Left lung (tissue), 10 donors: Measurements from ENCODE around the gene CARHSP1. TPM values are rescaled to one million over a fixed set of nuclear protein-coding genes. Genes with fewer than 3 reads are reported as not detected.

Experiments
- ATAC-seq: fragments of 200-7000 bp; cut with Tn5 transposase; one replicate; pipeline ENCODE4 v1.9.1; 2020; ENCODE audit warnings: moderate library complexity
- DNase-seq, 4 donors: peaks; one replicate each; pipeline ENCODE4 v3.0.0-alpha.2; 2013 to 2020
- H3K27ac ChIP-seq, 2 donors: fragments of 200-600 bp; sonication (generic) in 1 of 2; one replicate each; pipeline versions ENCODE4 v1.5.0 to v1.8.0; 2020 to 2021
- H3K27me3 ChIP-seq, 2 donors: fragments of 200-600 bp; sonication (generic) in 1 of 2; one replicate each; pipeline versions ENCODE4 v1.5.0 to v1.8.0; 2020 to 2021
- H3K36me3 ChIP-seq, 2 donors: fragments of 200-600 bp; sonication (generic) in 1 of 2; one replicate each; pipeline versions ENCODE4 v1.5.0 to v1.8.0; 2020 to 2021
- H3K4me1 ChIP-seq, 2 donors: fragments of 200-600 bp; one replicate each; pipeline ENCODE4 v1.8.0; 2021
- H3K4me3 ChIP-seq, 2 donors: fragments of 200-600 bp; sonication (generic) in 1 of 2; one replicate each; pipeline versions ENCODE4 v1.5.0 to v1.8.0; 2020 to 2021; ENCODE audit warnings: mild to moderate bottlenecking in 1 of 2
- H3K9me3 ChIP-seq, 2 donors: fragments of 200-600 bp; sonication (generic) in 1 of 2; one replicate each; pipeline versions ENCODE4 v1.5.0 to v1.8.0; 2020 to 2021
- CTCF ChIP-seq, 2 donors: fragments of 200-600 bp; sonication (generic) in 1 of 2; IDR thresholded peaks; one replicate each; pipeline versions ENCODE4 v1.5.0 to v1.8.0; 2021; ENCODE audit warnings: antibody characterized with exemption in 2 of 2
- intact Hi-C, 2 donors: fragments of 100-400 bp; cut with DNase I; formaldehyde crosslinking; loops; one replicate each; pipeline versions ENCODE4 v1.11.2 to v1.14.2; 2022
- polyA plus RNA-seq, 6 donors: library from polyadenylated mRNA; unstranded; fragments of 120-200 nt; gene quantifications; one replicate each; pipeline ENCODE4 v1.2.1, GENCODE V29; 2013; ENCODE audit not compliant: insufficient read length in 6 of 6
- total RNA-seq, 2 donors: library from RNA; stranded (reverse); fragmentation: NEBNext Ultra II Directional; extraction: Animal tissue kit (Norgen Biotek cat#: 25700); gene quantifications; one replicate each; pipeline ENCODE4 v1.2.1, GENCODE V29; 2021
- donor health status: DM: no; HTN: yes; CAD: no.
- donor health status: DM: no; HTN: no; CAD: no.

Gene CARHSP1
- total and polyA plus RNA-seq, 8 donors = 74.0 to 114 (median 93.7) TPM

- no peaks in the 10 kb centered on the region for H3K27me3 ChIP-seq
- peaks cover 0 to 85% of the 10 kb centered on the region in 2 donors for H3K36me3 ChIP-seq
- ATAC-seq = no peak
These were observed 19.3 kb downstream of the CARHSP1 start for GRCh38 chr16:8849411-8850011.

GRCh38 chr16:8848939-8849391, 19.8 kb downstream of the CARHSP1 start:
- H3K9me3 ChIP-seq = no peaks in the 10 kb centered on the region
- H3K36me3 ChIP-seq = peaks cover 0 to 79% of the 10 kb centered on the region in 2 donors
- ATAC-seq (peak; percentile 6), DNase-seq (no peak)
- H3K27me3 ChIP-seq = no peaks in the 10 kb centered on the region
- TF ChIP-seq CTCF (IDR thresholded peaks at IDR 0.05) = no peak
- peak overlapping the region in 1 of 2 donors; percentile 68 for H3K27ac ChIP-seq
- no peak overlapping the region for H3K4me3 ChIP-seq
- H3K4me1 ChIP-seq = peaks cover 0 to 28% of the 10 kb centered on the region in 2 donors
- intact Hi-C loops = no loop called here

More at GRCh38 chr16:8849411-8850011, 19.3 kb downstream of the CARHSP1 start:
- no peak overlapping the region for H3K4me3 ChIP-seq
- no peaks in the 10 kb centered on the region for H3K9me3 ChIP-seq
- DNase-seq = no peak
- H3K27ac ChIP-seq = peak overlapping the region in 1 of 2 donors; percentile 68
- intact Hi-C loops = no loop called here
- TF ChIP-seq CTCF (IDR thresholded peaks at IDR 0.05) = no peak
- H3K4me1 ChIP-seq = peaks cover 0 to 28% of the 10 kb centered on the region in 2 donors

DNA sequence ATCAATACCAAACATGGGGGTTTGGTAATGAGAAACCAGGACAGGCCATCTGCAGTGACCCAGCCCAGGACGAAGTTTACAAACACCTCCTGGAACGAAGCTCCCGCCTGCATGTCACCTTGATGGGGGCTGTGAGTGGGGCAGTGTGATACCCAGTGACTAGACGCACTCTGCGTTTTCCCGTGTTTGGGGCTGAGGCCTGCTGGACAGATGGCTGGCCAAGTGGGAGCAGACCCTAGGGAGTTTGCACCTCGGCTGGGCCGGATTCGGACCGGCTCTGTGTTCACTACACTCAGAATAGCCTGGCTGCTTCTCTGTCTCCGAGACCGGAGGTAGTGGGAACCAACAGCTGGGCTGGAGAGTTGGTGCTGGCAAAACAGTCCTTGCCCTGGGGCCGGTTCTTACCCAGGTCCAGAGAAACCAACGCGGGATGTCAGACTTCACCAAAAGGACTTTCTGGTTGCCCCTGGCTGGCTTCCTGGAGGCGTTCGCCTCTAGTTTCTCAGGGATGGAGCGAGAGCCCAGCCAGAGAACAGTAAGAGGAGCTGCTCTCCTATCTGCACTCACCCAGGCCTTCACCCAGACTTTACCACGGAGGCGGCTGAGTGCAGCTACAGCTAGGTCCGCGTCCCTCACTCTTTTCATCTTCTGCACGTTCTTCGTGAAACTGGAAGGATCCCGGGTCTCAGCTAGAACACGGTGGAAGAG, 20.4 kb downstream of the CARHSP1 start:
- peaks cover 0 to 74% of the 10 kb centered on the region in 2 donors for H3K36me3 ChIP-seq

DNA sequence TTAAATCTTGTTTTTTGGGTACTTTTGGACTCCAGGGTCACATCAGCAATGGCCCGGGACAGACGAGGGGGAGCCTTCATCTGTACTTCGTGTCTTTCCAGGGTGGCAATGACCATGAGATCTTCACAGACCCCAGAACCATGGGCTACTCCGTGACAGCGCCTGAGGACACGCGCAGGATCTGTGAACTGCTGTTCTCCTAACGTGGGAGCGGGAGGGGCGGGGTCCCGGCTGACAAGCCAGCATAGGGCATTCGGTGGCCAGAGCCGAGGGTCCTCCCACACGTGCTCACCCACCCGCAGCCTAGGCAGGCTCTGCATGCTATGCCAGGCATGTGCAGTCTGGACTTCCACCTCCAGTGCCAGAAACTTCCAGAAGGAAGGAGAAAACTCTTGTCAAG, 21.2 kb downstream of the CARHSP1 start:
- intact Hi-C loops = no loop called here
- H3K27ac ChIP-seq = no peak overlapping the region
- ATAC-seq = no peak
- no peaks in the 10 kb centered on the region for H3K9me3 ChIP-seq
- H3K27me3 ChIP-seq = no peaks in the 10 kb centered on the region
- DNase-seq = no peak
- H3K4me1 ChIP-seq = peaks cover 0 to 28% of the 10 kb centered on the region in 2 donors
- H3K36me3 ChIP-seq = peaks cover 0 to 66% of the 10 kb centered on the region in 2 donors
- no peak overlapping the region for H3K4me3 ChIP-seq
- no peak for TF ChIP-seq CTCF (IDR thresholded peaks at IDR 0.05)

More for the DNA sequence above, 20.4 kb downstream of the CARHSP1 start:
- no peak for ATAC-seq
- no peak for TF ChIP-seq CTCF (IDR thresholded peaks at IDR 0.05)
- no peaks in the 10 kb centered on the region for H3K9me3 ChIP-seq
- DNase-seq = no peak
- H3K4me1 ChIP-seq = peaks cover 0 to 28% of the 10 kb centered on the region in 2 donors
- no peaks in the 10 kb centered on the region for H3K27me3 ChIP-seq
- intact Hi-C loops = no loop called here
- H3K27ac ChIP-seq = peak overlapping the region in 1 of 2 donors; percentile 68
- H3K4me3 ChIP-seq = no peak overlapping the region

GRCh38 chr16:8847145-8847544, 21.7 kb downstream of the CARHSP1 start:
- DNase-seq = no peak
- no peak for TF ChIP-seq CTCF (IDR thresholded peaks at IDR 0.05)
- Histone ChIP-seq H3K9me3 (no peaks in the 10 kb centered on the region), H3K27ac (no peak overlapping the region), H3K27me3 (no peaks in the 10 kb centered on the region), H3K4me1 (peaks cover 0 to 32% of the 10 kb centered on the region in 2 donors), H3K4me3 (no peak overlapping the region), H3K36me3 (peaks cover 0 to 61% of the 10 kb centered on the region in 2 donors)
- no peak for ATAC-seq
- intact Hi-C loops = no loop called here
